Fibroblast of lung (primary cell): ENCODE results near the gene KRTCAP2. TPM values are rescaled to one million over a fixed set of nuclear protein-coding genes. Genes with fewer than 3 reads are reported as not detected.

Experiments used
- DNase-seq, 2 donors: peaks; one replicate each; pipeline versions ENCODE4 v3.0.0 to v3.0.0-alpha.2; 2010; ENCODE audit warnings: low read depth in 2 of 2
- H2AFZ ChIP-seq: 2 replicates; pipeline ENCODE4 v1.5.1; 2012; ENCODE audit warnings: low read length, control low read depth, inconsistent platforms
- H3K27ac ChIP-seq: 2 replicates; pipeline ENCODE4 v1.5.1; 2011; ENCODE audit warnings: low read length, control low read depth; ENCODE audit not compliant: insufficient read depth
- H3K27me3 ChIP-seq: 2 replicates; pipeline ENCODE4 v1.5.1; 2011; ENCODE audit warnings: mild to moderate bottlenecking, low read length; ENCODE audit not compliant: control insufficient read depth, insufficient read depth
- H3K36me3 ChIP-seq: 2 replicates; pipeline ENCODE4 v1.5.1; 2011; ENCODE audit warnings: low read length; ENCODE audit not compliant: control insufficient read depth, insufficient read depth
- H3K4me1 ChIP-seq: 2 replicates; pipeline ENCODE4 v1.5.1; 2011; ENCODE audit warnings: low read length; ENCODE audit not compliant: control insufficient read depth, insufficient read depth; ENCODE audit errors: extremely low read depth
- H3K4me2 ChIP-seq: 2 replicates; pipeline ENCODE4 v1.5.1; 2011; ENCODE audit warnings: low read length, control low read depth; ENCODE audit not compliant: insufficient read depth; ENCODE audit errors: extremely low read depth
- H3K4me3 ChIP-seq, 4 experiments: fragments of 200-600 bp in 1 of 4; sonication (generic) in 1 of 4; replicated peaks in 1 of 4; 2 replicates each; pipeline ENCODE4 v1.5.1; 2011 to 2016; ENCODE audit warnings: low read length in 4 of 4, low read depth in 3 of 4, mild to moderate bottlenecking in 3 of 4, control low read depth in 2 of 4, inconsistent platforms in 1 of 4, mixed read lengths in 1 of 4; ENCODE audit not compliant: insufficient read depth in 1 of 4; ENCODE audit errors: control extremely low read depth in 1 of 4
- H3K79me2 ChIP-seq: 2 replicates; pipeline ENCODE4 v1.5.1; 2012; ENCODE audit warnings: mild to moderate bottlenecking, low read length, inconsistent platforms; ENCODE audit not compliant: control insufficient read depth, insufficient read depth
- H3K9ac ChIP-seq: 2 replicates; pipeline ENCODE4 v1.5.1; 2011; ENCODE audit warnings: mild to moderate bottlenecking, low read length, control low read depth; ENCODE audit not compliant: insufficient read depth
- H3K9me3 ChIP-seq: 2 replicates; pipeline ENCODE4 v1.5.1; 2012; ENCODE audit warnings: low read depth, low read length; ENCODE audit not compliant: control insufficient read depth, insufficient read depth
- H4K20me1 ChIP-seq: 2 replicates; pipeline ENCODE4 v1.5.1; 2011; ENCODE audit warnings: low read length; ENCODE audit not compliant: control insufficient read depth, insufficient read depth; ENCODE audit errors: extremely low read depth
- EZH2 ChIP-seq: IDR thresholded peaks from 2 replicates; pipeline ENCODE4 v1.5.1; 2012; ENCODE audit warnings: low read length, control low read depth, mild to moderate bottlenecking; ENCODE audit errors: missing control alignments
- polyA plus RNA-seq, 2 donors: library from polyadenylated mRNA; depleted of rRNA in 1 of 2; stranded (reverse) in 1 of 2; unstranded in 1 of 2; fragments of >200 nt; gene quantifications; 2 replicates each; pipeline ENCODE4 v1.2.1, GENCODE V29; 2011 to 2012; ENCODE audit warnings: missing spikeins in 1 of 2
- total RNA-seq: library from RNA; depleted of rRNA; stranded (reverse); fragments of >200 nt; gene quantifications from 2 replicates; pipeline ENCODE4 v1.2.1, GENCODE V29; 2014
- TF ChIP-seq, protein P1 (sequence below), 2 donors: IDR thresholded peaks in 1 of 2; conservative IDR thresholded peaks in 1 of 2; 1 replicate in 1 of 2; 2 replicates in 1 of 2; pipeline ENCODE4 v1.5.1; 2011 to 2012; ENCODE audit warnings: low read length in 2 of 2, control low read depth in 1 of 2, inconsistent platforms in 1 of 2, low read depth in 1 of 2, mild to moderate bottlenecking in 1 of 2

The KRTCAP2 gene
- total and polyA plus RNA-seq, 2 donors (not counting 1 experiment from before 2014, with no cell fraction given): 123 to 125 TPM

GRCh38 chr1:155135415-155136028 lies 37.6 kb downstream of the KRTCAP2 start, which contains the start of gene SLC50A1:
Gene SLC50A1, plus strand, starts transcription at chr1:155135852. Its CDS starts 60 bp downstream, at chr1:155135912.
- peak within 1 kb of the TSS; percentile 98 for H3K27ac ChIP-seq
- peaks cover 22% of the 10 kb centered on the region for H3K79me2 ChIP-seq
- no peaks in the 10 kb centered on the region for H3K36me3 ChIP-seq
- DNase-seq: peak; percentile 90 to 95
- H3K4me1 ChIP-seq: peaks cover 18% of the 10 kb centered on the region
- no peaks in the 10 kb centered on the region for H3K9me3 ChIP-seq
- H3K4me2 ChIP-seq: peak within 1 kb of the TSS; percentile 92
- H4K20me1 ChIP-seq: no peaks in the 10 kb centered on the region
- H3K27me3 ChIP-seq: no peaks in the 10 kb centered on the region
- TF ChIP-seq, protein P1, sequence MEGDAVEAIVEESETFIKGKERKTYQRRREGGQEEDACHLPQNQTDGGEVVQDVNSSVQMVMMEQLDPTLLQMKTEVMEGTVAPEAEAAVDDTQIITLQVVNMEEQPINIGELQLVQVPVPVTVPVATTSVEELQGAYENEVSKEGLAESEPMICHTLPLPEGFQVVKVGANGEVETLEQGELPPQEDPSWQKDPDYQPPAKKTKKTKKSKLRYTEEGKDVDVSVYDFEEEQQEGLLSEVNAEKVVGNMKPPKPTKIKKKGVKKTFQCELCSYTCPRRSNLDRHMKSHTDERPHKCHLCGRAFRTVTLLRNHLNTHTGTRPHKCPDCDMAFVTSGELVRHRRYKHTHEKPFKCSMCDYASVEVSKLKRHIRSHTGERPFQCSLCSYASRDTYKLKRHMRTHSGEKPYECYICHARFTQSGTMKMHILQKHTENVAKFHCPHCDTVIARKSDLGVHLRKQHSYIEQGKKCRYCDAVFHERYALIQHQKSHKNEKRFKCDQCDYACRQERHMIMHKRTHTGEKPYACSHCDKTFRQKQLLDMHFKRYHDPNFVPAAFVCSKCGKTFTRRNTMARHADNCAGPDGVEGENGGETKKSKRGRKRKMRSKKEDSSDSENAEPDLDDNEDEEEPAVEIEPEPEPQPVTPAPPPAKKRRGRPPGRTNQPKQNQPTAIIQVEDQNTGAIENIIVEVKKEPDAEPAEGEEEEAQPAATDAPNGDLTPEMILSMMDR (conservative IDR thresholded peaks at IDR 0.05 in 1 of 2, IDR thresholded peaks at IDR 0.05 in 1 of 2; ENCODE audit: low read depth in 1 of 2, low read length in 2 of 2): no peak
- no peak for TF ChIP-seq EZH2
- peak within 1 kb of the TSS; percentile 82 for H2AFZ ChIP-seq
- H3K9ac ChIP-seq: peak within 1 kb of the TSS; percentile 91
- H3K4me3 ChIP-seq: peak within 1 kb of the TSS; percentile 68 to 82 (median 81)

DNA sequence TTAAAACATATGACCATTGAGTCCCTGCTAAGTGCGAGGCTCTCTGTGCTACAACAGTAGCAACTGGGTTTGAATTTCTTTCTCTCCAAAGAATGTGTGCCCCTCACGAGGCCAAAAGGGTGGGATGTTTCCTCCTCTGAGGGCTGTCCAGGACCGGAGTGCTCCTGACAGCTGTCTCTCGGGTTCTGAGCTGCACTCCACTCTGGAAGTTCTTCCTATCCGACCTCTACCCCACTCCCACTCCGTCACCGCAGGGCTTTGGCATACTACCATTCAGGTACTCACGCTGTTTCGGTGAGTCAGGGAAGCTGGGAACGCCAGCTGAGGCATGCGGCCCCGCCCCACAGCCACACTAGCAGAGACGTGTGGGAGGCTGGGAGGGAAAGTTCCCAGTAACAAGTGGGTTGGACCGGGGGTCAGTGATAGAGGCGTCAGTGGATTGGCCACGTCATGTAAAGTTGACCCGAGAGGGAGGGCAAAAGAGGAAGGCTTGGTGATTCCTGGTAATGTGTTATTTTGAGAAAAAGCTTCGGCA lies 38.2 kb downstream of the KRTCAP2 start:
- no peaks in the 10 kb centered on the region for H3K9me3 ChIP-seq
- H3K27me3 ChIP-seq: no peaks in the 10 kb centered on the region
- H3K27ac ChIP-seq: peak overlapping the region; percentile 98
- H3K36me3 ChIP-seq: no peaks in the 10 kb centered on the region
- peaks cover 18% of the 10 kb centered on the region for H3K4me1 ChIP-seq
- peak; percentile 92 to 99 for DNase-seq
- H3K79me2 ChIP-seq: peaks cover 21% of the 10 kb centered on the region
- peak overlapping the region; percentile 92 for H3K4me2 ChIP-seq
- H3K9ac ChIP-seq: peak overlapping the region; percentile 91
- TF ChIP-seq EZH2: no peak
- TF ChIP-seq, protein P1 (conservative IDR thresholded peaks at IDR 0.05 in 1 of 2, IDR thresholded peaks at IDR 0.05 in 1 of 2; ENCODE audit: low read depth in 1 of 2, low read length in 2 of 2): no peak
- H4K20me1 ChIP-seq: no peaks in the 10 kb centered on the region
- H2AFZ ChIP-seq: peak overlapping the region; percentile 3
- peak overlapping the region; percentile 68 to 82 (median 81) for H3K4me3 ChIP-seq

DNA sequence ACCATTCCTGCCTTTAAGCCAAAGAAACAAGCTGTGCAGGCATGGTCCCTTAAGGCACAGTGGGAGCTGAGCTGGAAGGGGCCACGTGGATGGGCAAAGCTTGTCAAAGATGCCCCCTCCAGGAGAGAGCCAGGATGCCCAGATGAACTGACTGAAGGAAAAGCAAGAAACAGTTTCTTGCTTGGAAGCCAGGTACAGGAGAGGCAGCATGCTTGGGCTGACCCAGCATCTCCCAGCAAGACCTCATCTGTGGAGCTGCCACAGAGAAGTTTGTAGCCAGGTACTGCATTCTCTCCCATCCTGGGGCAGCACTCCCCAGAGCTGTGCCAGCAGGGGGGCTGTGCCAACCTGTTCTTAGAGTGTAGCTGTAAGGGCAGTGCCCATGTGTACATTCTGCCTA lies 38.8 kb downstream of the KRTCAP2 start:
- H3K4me1 ChIP-seq: peaks cover 18% of the 10 kb centered on the region
- peaks cover 4% of the 10 kb centered on the region for H3K27me3 ChIP-seq
- no peak overlapping the region for H2AFZ ChIP-seq
- no peaks in the 10 kb centered on the region for H4K20me1 ChIP-seq
- peaks cover 16% of the 10 kb centered on the region for H3K79me2 ChIP-seq
- H3K36me3 ChIP-seq: no peaks in the 10 kb centered on the region
- TF ChIP-seq EZH2: no peak
- H3K9me3 ChIP-seq: no peaks in the 10 kb centered on the region
- peak overlapping the region; percentile 92 for H3K4me2 ChIP-seq
- no peak for DNase-seq
- H3K9ac ChIP-seq: no peak overlapping the region
- H3K27ac ChIP-seq: no peak overlapping the region
- H3K4me3 ChIP-seq: peak overlapping the region in 1 of 4 experiments; percentile 82
